ENCODE data around the gene EFNA5.

Gene EFNA5

DNA sequence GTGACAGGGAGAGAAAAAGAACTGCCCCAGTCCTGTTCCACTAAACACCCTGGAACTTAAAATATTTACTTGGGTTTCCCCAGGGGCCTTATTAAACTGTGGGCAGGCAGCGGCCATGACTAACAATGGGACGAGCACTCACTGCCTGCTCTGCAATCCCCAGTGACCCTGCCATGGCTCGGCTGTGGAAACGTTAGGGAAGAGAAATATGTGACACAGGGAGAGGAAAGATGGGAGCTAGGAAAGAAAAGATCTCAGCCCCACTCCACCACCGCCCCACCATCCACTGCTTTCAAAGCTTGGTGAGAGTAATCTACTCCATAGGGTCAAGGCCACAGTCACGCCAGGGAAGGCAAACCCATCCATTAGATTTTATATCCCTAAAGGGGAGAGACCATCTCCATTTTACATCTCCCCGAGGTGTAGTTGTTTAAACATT is 117.6 kb downstream of the EFNA5 start:
- H3K9me3 ChIP-seq (ENCODE audit: severe bottlenecking): no peaks in the 10 kb centered on the region
- H3K36me3 ChIP-seq: no peaks in the 10 kb centered on the region
- H3K4me3 ChIP-seq (ENCODE audit: low read depth, low read length): no peak overlapping the region
- TF ChIP-seq, protein P1, sequence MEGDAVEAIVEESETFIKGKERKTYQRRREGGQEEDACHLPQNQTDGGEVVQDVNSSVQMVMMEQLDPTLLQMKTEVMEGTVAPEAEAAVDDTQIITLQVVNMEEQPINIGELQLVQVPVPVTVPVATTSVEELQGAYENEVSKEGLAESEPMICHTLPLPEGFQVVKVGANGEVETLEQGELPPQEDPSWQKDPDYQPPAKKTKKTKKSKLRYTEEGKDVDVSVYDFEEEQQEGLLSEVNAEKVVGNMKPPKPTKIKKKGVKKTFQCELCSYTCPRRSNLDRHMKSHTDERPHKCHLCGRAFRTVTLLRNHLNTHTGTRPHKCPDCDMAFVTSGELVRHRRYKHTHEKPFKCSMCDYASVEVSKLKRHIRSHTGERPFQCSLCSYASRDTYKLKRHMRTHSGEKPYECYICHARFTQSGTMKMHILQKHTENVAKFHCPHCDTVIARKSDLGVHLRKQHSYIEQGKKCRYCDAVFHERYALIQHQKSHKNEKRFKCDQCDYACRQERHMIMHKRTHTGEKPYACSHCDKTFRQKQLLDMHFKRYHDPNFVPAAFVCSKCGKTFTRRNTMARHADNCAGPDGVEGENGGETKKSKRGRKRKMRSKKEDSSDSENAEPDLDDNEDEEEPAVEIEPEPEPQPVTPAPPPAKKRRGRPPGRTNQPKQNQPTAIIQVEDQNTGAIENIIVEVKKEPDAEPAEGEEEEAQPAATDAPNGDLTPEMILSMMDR (IDR thresholded peaks at IDR 0.05; ENCODE audit: low read depth, low read length): no peak
- no peak for DNase-seq
- H3K27me3 ChIP-seq (ENCODE audit: insufficient read depth, low read depth, severe bottlenecking): no peaks in the 10 kb centered on the region
- no peak overlapping the region for H3K27ac ChIP-seq

DNA sequence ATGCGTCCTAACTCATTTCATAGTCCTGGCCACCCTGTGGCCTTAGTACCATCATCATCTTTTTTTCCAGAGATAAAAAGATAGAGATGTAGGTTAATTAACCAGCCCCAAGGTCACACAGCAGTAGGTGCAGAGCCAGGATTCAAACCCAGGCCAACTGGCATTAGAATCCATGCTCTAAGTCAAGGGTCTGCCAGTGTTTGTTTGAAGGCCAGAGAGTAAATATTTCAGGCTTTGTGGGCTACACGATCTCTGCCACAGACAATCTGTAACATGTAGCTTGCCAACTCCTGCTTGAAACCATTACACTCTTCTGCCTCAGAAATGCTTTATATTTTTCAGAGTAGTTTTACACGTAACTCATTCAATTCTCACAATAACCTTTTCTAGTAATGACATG is 119.6 kb downstream of the EFNA5 start:
- no peak for DNase-seq

DNA sequence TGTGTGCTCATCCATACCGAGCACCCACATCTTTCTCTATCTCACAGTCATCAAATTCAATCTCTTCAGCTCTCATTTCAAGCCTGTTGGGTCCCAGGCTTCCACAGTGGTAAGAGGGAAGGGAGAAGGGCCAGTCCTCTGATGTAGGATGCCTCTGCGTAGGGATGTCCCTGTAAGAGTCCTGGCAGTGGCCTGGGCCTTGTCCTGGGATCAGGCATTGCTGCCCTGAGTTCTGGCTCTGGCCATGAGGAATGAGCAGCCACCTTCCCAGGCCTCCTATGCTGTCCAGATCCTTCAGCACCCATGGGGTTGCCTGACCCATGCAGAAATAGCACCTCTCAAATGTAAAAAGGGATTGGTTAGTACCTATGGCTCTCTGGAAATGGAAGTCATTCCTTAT is 121.2 kb downstream of the EFNA5 start:
- Histone ChIP-seq H3K27me3 (ENCODE audit: insufficient read depth, low read depth, severe bottlenecking) (no peaks in the 10 kb centered on the region), H3K36me3 (no peaks in the 10 kb centered on the region), H3K9me3 (ENCODE audit: severe bottlenecking) (no peaks in the 10 kb centered on the region), H3K27ac (no peak overlapping the region), H3K4me3 (ENCODE audit: low read depth, low read length) (no peak overlapping the region)
- TF ChIP-seq, protein P1 (IDR thresholded peaks at IDR 0.05; ENCODE audit: low read depth, low read length): no peak
- DNase-seq: no peak

More for the DNA sequence above, 119.6 kb downstream of the EFNA5 start:
- no peak overlapping the region for H3K27ac ChIP-seq
- TF ChIP-seq, protein P1 (IDR thresholded peaks at IDR 0.05; ENCODE audit: low read depth, low read length): no peak
- H3K4me3 ChIP-seq (ENCODE audit: low read depth, low read length): no peak overlapping the region
- no peaks in the 10 kb centered on the region for H3K9me3 ChIP-seq (ENCODE audit: severe bottlenecking)
- no peaks in the 10 kb centered on the region for H3K27me3 ChIP-seq (ENCODE audit: insufficient read depth, low read depth, severe bottlenecking)
- H3K36me3 ChIP-seq: no peaks in the 10 kb centered on the region

DNA sequence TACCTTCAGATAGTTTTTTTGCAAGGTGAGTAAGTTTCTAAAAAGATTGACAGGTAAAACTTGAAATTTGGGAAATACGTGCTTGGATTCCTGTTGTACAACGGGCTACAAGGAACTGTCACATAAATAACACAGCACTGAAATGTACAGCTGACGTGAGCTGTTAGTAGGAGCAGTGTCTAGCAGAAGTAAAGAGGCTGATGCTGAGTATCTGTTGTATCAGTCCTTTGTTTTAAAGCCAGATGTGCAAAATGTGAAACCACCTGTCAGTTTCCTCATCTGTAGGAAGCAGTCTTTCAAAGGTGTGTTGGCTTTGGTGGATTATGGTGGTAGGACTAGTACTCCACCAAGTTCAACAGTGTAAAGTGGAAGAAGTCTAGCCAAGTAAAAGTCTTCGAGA is 122.3 kb downstream of the EFNA5 start:
- no peak for DNase-seq
- no peak overlapping the region for H3K4me3 ChIP-seq (ENCODE audit: low read depth, low read length)
- no peaks in the 10 kb centered on the region for H3K36me3 ChIP-seq
- H3K27me3 ChIP-seq (ENCODE audit: insufficient read depth, low read depth, severe bottlenecking): no peaks in the 10 kb centered on the region
- TF ChIP-seq, protein P1 (IDR thresholded peaks at IDR 0.05; ENCODE audit: low read depth, low read length): no peak
- no peaks in the 10 kb centered on the region for H3K9me3 ChIP-seq (ENCODE audit: severe bottlenecking)
- H3K27ac ChIP-seq: no peak overlapping the region

DNA sequence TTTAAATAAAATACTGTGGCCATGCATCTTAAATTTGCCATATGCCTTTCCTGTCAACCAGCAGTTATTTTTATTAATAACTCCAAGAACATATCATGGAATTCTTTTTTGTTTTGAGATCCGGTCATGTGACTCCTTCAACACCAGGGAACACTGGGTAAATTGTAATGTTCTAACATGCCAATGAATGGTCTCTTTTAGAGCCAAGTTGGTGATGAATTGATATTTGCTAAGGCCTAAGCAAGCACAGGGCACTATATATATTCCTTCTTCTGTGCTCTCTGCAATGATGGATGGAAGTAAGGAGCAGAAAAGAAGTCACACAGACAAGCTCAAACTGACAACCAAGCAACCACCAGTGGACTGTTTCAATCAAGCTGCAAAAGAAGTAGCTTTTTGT is 124.0 kb downstream of the EFNA5 start:
- Histone ChIP-seq H3K27me3 (ENCODE audit: insufficient read depth, low read depth, severe bottlenecking) (no peaks in the 10 kb centered on the region), H3K9me3 (ENCODE audit: severe bottlenecking) (no peaks in the 10 kb centered on the region), H3K27ac (no peak overlapping the region), H3K36me3 (no peaks in the 10 kb centered on the region), H3K4me3 (ENCODE audit: low read depth, low read length) (no peak overlapping the region)
- no peak for DNase-seq
- TF ChIP-seq, protein P1 (IDR thresholded peaks at IDR 0.05; ENCODE audit: low read depth, low read length): no peak

DNA sequence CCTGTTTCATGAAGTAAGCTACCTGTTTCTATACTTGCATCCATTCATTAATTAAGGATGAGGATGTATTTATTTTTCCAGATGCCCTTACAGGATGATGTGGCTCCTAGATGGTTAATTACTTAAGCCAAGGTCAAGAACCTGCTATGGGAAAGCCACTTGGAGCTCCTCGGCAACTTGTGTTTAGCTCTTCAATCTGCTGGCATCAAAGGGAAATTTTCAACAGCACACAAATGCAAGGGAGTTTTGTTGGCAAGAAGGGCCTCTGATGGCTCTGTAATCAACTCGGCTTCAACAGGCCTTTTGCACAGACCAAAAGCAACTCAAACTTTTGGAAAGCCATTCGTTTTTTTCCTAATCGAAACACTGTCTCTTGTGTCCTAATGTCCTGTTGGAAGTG is 125.3 kb downstream of the EFNA5 start:
- H3K4me3 ChIP-seq (ENCODE audit: low read depth, low read length): no peak overlapping the region
- H3K27ac ChIP-seq: no peak overlapping the region
- TF ChIP-seq, protein P1 (IDR thresholded peaks at IDR 0.05; ENCODE audit: low read depth, low read length): no peak
- no peaks in the 10 kb centered on the region for H3K9me3 ChIP-seq (ENCODE audit: severe bottlenecking)
- DNase-seq: no peak
- no peaks in the 10 kb centered on the region for H3K27me3 ChIP-seq (ENCODE audit: insufficient read depth, low read depth, severe bottlenecking)
- no peaks in the 10 kb centered on the region for H3K36me3 ChIP-seq

All from WERI-Rb-1 (cell line).